ENCODE data around the gene CCDC8.

DNA sequence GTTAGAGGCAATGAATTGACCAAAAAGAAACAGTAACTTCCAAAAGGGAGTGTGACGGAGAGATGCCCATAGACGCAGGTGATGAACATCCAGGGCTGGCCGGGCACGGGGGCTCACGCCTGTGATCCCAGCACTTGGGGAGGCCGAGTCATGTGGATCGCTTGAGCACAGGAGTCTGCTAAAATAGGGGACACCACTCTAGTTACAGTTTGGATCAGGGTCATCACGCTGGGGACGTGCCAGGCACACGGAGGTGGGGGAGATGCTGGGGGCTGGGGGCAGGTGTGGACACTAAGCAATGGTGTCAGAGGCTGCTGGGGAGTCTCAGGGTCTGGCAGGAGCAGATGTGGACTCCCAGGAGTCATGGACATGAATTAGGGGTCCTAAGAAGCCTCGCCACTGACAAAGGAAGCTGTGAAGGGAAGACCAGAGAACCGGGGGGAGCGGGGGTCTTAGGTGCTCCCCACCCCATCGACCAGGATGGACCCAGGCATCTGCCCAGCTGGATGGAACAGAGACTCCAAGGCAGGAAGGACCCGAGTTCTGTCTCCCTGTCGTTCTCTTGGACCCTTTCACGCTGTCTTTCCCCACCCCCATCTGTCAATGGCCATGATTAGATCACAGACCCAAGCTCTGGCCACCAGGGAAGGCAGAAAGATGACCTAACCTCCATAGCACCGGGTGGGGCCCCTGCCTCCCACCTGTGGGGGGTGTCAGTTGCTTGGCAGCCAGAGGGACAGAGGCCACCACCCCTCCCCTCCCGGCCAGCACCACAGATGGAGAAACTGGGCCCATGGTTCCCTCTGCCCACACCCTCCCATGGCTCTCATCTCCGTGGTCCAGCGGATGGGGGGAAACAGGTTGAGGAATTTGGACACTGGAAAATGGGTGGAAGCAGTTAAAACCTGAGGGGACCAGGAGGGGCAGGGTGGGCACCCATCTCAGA, 19.6 kb downstream of the CCDC8 start:
- TF ChIP-seq, protein P1, sequence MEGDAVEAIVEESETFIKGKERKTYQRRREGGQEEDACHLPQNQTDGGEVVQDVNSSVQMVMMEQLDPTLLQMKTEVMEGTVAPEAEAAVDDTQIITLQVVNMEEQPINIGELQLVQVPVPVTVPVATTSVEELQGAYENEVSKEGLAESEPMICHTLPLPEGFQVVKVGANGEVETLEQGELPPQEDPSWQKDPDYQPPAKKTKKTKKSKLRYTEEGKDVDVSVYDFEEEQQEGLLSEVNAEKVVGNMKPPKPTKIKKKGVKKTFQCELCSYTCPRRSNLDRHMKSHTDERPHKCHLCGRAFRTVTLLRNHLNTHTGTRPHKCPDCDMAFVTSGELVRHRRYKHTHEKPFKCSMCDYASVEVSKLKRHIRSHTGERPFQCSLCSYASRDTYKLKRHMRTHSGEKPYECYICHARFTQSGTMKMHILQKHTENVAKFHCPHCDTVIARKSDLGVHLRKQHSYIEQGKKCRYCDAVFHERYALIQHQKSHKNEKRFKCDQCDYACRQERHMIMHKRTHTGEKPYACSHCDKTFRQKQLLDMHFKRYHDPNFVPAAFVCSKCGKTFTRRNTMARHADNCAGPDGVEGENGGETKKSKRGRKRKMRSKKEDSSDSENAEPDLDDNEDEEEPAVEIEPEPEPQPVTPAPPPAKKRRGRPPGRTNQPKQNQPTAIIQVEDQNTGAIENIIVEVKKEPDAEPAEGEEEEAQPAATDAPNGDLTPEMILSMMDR (conservative IDR thresholded peaks at IDR 0.05; ENCODE audit: low read depth, low read length), result no peak
- no peak for TF ChIP-seq EZH2 (IDR thresholded peaks at IDR 0.05; ENCODE audit: borderline replicate concordance, low read depth, low read length, poor library complexity, severe bottlenecking)

Measured in A673 (cell line).